22Rv1 (cell line): Measurements from ENCODE around the gene GLIS1.

Experiments
- ZFX ChIP-seq: fragments of 450-650 bp; IDR thresholded peaks from 2 replicates; pipeline ENCODE4 v1.6.1; 2017; ENCODE audit warnings: antibody characterized with exemption, borderline replicate concordance
- TF ChIP-seq, protein P1 (sequence below): fragments of 450-650 bp; IDR thresholded peaks from 2 replicates; pipeline ENCODE4 v1.5.1; 2017; ENCODE audit warnings: mild to moderate bottlenecking

DNA sequence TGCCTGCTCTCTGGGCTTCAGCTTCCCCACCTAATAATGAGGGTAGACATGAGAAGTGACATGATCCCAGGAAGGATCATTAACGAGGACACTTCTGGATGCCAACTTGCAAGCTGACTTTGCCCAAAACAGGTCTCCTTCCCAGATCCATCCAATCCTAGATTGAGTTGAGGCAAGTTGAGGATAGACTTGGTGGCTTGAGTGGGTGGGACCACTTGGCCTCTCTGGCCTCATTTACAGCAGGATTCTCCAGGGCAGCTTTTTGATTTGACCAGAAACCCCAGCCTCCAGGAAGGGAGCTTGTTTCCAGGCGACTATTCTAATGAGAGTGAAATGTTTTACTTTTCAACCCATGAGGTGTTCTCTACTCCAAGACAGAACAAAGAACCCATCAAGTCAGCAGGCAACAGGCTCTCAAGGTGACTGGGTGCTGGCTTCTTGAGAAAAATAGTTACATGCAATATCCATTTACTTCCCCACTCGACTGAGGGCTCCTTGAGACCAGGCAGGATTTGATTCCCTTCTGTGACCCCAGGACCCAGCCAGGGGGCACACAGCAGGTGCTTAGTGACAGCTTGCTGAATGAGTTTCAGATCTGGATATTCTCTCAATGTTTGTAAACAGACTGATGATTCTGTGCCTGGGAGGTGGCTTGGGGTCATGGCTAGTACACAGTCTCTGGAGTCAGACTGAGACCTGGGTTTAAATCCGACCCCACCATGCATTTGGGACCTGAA lies 151.5 kb downstream of the GLIS1 start:
- TF ChIP-seq, protein P1, sequence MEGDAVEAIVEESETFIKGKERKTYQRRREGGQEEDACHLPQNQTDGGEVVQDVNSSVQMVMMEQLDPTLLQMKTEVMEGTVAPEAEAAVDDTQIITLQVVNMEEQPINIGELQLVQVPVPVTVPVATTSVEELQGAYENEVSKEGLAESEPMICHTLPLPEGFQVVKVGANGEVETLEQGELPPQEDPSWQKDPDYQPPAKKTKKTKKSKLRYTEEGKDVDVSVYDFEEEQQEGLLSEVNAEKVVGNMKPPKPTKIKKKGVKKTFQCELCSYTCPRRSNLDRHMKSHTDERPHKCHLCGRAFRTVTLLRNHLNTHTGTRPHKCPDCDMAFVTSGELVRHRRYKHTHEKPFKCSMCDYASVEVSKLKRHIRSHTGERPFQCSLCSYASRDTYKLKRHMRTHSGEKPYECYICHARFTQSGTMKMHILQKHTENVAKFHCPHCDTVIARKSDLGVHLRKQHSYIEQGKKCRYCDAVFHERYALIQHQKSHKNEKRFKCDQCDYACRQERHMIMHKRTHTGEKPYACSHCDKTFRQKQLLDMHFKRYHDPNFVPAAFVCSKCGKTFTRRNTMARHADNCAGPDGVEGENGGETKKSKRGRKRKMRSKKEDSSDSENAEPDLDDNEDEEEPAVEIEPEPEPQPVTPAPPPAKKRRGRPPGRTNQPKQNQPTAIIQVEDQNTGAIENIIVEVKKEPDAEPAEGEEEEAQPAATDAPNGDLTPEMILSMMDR = no peak
- TF ChIP-seq ZFX = no peak
